ENCODE measurements around the gene ADCY7.
A peak's percentile ranks its signal among the peaks of the same experiment; 100 is the strongest.
"Not testable (repeated sequence)": the region's sequence is repeated elsewhere in the genome, so short reads cannot be mapped to it uniquely, and the experiment has no call there.

The ADCY7 gene

DNA sequence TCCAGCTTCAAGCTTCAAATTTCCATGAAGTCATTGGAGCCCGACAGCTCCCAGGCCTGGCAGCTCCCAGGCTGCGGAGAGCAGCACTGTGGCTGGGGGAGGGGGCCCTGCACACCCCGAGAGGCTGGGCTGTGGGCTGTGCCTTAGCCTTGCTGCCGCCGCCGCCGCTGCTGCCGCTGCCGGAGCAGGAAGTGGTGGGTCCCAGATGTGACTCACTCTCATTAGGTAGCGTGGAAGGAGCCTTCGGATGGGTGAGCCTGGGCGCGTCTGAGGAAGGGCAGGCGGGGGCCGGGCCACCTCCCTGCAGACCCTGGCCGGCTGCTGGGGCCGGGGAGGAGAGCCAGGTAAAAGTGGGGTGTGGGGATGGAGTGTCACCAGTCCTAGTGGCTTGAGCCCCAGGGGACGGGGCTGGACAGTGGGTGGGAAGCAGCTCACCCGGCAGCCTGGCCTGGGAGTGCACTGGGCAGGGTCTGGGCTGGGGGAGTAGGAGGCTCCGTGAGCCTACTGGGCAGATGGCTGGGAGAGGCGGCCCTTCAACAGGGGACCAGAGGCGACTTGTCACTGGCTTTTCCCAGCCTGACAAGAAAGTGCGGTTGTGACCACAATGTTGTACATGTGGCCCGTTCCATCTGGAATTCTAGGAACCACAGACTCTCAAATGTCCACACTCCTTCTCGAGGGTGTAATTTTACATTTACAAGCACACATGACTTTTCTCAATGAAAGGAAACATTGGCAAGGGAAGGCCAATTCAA, at the start of gene ADCY7:
TSS of gene ADCY7 (plus strand) at position 215 of the 755 bp plus-strand sequence. CDS start 21,629 bp downstream, outside the sequence.
- no peak for DNase-seq (ENCODE audit: low spot score)

DNA sequence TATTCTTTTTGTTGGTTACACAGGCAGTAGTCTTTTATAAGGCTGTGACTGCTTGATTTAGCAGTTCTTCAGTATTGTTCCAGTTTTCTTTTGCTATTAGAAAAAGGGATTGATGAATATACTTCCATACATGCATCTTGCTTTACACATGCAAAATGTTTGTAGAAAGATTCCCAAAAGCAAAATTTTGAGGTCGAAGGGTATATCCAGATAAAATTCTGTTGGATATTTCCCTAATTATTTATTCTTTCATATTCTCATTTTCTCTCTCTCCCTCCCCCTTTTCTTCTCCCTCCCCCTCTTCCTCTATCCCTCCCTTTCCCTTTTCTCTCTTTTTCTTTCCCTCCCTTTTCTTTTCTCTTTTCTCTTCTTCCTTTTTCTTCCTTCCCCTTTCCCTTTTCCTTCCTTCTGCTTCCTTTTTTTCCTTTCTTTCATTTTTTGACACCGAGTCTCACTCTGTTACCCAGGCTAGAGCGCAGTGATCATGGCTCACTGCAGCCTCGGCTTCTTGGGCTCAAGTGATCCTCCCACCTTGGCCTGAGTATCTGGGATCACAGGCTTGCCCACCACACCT, 46.9 kb upstream of the ADCY7 start:
- no peak for DNase-seq (ENCODE audit: low spot score)

DNA sequence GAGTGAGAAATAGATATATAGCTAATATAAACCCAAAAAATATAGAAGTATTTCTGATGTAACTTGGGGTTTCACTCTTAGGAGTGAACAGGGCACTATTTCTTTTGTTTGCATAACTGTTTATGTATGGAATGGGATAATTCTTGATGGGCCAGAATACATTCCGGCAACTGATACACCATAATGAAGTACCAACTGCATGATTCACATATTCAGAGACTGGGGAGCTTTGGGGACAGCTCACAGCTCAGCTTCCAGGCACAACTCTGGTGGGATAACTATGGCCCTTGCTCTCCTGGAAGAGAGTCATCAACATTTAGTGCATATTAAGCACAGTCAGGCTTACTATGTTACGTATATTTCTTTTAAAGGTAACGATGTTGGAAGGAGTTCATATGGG, 42.1 kb upstream of the ADCY7 start:
- DNase-seq (ENCODE audit: low spot score): no peak

DNA sequence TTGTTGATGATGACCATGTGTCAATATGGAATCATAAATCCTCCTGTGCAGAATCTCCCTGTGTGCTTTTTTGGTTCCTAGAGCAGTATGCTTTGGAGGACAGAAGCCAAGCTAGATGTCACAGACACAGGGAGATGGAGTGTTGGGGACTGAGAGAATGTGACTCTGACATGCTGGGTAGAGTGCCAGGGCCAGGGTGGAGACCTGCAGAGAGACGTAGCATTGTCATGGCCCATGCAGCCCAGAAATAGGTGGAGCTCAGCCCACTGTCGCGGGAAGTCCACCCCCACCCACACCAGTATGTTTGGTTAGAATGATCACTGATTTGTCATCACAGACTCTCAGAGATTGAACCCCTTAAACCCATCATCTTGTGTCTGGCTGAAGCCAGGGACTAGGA, 39.2 kb upstream of the ADCY7 start:
- DNase-seq (ENCODE audit: low spot score): no peak

DNA sequence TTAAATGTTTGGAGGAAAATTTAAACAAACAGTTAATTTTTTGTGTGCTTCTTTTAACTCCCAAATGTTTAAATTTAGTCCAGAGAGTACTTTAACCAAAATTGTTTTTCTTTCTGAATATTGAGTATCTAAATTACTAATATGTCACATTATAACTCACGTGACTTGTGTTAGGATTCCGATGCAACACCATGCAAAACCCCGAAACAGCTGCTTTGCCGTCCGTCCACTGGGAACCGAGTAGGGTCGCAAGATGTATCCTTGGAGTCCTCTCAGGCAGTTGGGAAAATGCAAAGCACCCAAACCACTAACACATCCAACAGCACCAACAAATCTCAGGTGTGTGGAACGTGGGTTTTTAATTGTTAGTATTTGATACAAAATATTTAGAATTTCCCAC, 38.7 kb upstream of the ADCY7 start:
- no peak for DNase-seq (ENCODE audit: low spot score)

DNA sequence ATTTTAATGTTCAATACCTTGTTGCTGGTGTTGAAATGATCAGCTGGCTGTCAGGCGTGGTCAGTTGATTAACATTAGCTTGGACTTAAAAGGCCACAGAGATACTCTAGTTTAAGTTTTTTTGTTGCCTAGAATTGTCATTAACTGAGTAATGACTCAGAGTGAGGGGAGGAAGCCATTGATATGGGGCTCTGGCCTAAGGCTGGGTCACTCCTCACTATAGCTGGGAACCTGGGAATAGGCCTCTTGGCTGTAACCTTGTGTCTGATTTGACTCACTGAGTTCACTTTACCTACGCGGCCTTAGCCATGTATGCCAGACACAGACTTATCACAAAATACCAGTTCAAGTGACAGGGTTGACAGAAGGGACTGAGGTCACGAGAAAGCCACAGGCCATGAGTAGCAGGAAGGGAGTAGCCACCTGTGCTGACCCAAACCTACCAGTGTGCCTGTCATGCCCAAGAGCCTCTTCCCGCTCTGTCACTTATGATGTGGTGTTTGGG, 37.9 kb upstream of the ADCY7 start:
- no peak for DNase-seq (ENCODE audit: low spot score)

DNA sequence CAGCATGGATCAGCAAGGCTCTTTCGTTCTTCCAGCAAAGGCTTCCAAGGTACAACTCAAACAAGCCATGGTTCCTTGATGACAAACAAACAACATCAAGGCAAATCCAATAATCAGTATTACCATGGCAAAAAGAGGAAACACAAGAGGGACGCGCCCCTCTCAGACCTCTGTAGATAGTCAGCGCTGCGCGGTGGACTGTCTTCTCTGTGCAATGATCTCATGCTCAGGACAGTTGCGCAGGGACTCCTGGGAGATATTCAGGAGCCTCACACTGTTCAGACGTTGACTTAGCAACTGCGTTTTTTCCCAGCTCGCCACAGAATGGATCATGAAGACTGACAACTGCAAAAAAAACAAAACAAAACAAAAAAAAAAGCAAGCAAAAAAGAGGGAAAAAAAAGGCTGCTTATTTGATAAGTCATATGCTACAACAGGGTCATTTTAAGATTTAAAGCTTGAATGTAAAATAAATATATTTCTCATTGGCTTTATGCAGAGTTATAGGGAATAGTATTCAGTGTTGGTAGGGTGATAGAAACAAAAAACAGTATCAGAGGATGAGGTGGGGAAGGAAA, 37.1 kb upstream of the ADCY7 start:
- no peak for DNase-seq (ENCODE audit: low spot score)

DNA sequence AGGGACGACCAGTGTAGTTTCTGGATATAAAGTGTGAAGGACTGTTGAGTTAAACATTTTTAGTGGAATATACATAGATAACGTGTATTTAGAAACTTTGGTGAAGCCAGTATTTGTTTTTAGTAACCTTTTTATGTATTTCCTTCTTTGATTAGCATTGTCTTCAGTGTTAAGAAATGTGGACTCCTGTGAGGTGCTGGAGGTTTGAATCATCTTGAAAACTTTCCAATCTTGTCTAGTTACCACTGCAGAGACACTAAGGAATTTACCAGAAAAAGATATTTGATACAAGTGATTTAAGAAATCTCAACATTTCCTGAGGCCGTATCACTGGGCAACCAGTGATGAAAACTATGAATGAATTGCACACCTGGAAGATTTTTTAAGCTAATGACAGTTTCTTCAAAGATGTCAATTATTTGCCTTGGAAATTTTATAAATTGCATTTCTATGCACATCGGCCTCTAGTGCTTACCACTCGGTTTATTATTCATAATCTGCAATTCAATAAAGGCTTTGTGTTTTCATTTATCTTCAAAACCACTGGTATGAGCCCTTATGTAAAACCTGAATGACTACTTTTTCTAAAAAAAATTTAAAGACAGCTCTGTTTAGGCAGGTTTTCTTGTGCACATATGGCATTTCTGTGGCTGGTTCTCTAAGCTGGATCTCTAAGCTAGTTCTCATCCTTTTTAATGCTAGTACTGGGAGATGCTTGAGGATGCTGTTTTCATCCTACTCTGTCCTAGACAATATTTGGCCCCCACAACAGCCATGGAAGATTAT, 31.4 kb upstream of the ADCY7 start:
- DNase-seq (ENCODE audit: low spot score): no peak

DNA sequence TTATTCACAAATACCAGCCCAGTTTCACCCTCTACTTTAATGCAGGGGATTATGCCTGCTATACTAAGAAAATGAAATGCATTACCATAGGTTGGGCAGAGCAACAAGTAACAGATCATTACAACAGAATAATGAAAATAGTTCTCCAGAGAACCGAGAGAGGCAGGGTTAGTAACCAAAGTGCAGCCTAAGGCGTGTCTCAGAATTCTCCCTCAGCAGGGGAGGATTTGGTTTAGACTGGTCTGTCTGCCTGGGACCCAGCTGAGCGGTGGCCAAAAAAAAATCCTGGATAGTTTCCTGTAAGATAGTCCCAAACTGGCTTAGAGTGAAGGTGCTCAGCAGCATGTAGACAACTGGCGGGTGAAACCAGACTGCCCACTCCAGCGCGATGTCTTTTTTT, 30.8 kb upstream of the ADCY7 start:
- DNase-seq (ENCODE audit: low spot score): no peak

DNA sequence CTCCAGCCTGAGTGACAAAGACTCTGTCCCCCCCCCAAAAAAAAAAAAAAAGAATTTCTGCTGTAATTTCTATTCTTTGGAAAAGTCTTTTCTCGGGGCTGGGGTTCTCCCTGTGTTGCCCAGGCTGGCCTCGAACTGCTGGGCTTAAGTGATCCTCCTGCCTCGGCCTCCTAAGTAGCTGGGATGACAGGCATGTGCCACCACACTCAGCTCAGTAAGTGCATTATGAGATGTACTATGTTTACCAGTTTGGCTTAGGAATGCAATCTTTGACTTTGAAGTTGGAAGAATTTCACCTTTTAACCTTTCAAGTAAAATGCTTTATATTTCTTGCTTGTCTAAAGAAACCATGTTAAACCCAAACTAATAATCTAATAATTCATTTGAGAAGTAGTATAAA, 28.0 kb upstream of the ADCY7 start:
- DNase-seq (ENCODE audit: low spot score): no peak

DNA sequence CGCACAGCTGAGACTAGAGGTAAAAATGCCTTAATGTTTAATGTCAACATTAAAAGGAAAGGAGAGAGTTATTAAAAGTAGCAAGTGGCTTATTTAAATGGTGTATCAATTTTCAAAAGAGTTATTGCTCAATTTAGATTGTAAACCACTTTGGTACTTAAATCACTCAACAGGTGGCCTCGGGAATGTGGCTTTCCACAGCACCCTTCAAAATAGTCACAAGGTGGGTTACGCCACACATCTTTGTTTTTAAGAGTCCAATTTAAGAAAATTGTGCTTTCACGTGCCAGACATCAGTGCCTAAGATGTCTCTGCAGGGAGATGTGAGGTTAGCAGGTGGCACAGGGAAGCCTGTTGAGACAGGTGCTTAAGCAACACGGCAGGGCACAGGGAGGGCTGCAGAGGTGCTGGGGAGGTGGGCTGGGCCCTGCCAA, 27.5 kb upstream of the ADCY7 start:
- DNase-seq (ENCODE audit: low spot score): peak; percentile 38

DNA sequence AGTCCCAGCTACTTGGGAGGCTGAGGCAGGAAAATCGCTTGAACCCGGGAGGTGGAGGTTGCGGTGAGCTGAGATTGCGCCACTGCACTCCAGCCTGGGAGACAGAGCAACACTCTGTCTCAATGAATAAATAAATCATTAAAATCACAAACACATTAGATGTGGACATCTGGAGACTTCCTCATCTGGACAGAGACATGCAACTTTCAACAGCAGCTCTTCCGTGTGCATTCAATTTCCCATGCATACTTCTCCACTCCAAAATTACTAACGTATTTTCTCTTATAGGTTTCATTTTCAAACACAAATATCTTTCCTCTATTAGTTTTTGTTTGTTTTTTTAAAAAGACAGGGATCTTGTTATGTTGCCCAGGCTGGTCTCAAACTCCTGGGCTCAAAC, 23.3 kb upstream of the ADCY7 start:
- not testable (repeated sequence) for DNase-seq (ENCODE audit: low spot score)

DNA sequence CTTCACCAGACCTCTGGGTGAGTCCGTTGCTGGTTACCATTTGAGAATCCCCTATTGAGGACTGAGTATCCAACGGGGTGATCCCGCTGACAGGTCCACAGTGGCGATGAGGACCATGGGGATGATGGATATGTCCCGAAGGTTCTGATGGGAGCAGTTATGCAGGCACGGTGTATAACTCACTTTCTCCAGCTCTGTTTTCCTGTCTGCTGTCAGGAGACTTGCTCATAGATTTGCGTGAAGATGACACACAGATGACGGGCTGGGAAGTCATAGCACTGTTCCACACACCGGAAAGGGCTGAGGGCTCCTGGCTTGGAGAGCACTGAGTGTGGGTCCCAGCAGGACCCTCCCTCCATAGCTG, 22.2 kb upstream of the ADCY7 start:
- no peak for DNase-seq (ENCODE audit: low spot score)

DNA sequence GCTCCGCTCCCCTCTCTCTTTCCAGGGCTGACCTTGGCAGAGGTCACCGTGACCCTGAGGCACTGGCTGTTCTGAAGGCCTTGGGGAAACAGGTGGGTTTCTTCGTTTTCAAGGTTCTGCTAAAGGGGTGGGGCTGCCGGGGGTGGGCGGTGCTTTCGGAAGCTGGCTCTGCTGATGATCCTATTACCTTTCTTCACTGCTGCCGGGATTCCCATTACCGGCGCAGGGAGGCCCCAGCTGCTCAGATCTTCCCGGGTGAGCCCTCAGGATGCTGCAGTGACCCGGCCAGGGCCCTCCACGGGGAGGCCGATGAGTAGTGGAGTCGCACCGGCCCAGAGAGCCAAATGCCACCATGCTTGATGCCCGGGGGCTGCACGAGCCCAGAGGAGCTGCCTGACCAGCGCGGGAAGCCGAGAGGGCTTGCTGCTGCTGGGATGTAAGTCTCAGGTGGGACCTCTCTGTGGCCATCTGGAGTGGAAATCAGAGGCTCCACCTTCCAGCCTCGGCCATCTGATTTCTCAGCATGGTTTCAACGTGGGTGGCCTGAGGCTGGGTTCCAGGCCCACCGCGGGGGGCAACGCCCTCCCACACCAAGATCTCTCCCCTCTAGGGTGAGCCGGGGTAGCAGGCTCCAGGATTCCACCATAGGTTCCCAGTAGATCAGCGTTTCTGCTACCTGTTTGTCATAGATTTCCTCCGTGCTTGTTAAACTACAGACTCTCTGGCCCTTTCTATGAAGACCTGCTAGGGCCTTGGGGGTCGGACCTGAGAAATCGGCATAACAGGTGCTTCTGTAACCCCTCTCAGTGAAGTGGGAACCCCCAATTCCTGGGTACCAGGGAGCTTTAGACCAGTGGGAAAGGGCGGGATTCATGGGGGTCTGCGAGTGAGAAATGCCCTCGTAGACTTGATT, 21.6 kb upstream of the ADCY7 start:
- no peak for DNase-seq (ENCODE audit: low spot score)

DNA sequence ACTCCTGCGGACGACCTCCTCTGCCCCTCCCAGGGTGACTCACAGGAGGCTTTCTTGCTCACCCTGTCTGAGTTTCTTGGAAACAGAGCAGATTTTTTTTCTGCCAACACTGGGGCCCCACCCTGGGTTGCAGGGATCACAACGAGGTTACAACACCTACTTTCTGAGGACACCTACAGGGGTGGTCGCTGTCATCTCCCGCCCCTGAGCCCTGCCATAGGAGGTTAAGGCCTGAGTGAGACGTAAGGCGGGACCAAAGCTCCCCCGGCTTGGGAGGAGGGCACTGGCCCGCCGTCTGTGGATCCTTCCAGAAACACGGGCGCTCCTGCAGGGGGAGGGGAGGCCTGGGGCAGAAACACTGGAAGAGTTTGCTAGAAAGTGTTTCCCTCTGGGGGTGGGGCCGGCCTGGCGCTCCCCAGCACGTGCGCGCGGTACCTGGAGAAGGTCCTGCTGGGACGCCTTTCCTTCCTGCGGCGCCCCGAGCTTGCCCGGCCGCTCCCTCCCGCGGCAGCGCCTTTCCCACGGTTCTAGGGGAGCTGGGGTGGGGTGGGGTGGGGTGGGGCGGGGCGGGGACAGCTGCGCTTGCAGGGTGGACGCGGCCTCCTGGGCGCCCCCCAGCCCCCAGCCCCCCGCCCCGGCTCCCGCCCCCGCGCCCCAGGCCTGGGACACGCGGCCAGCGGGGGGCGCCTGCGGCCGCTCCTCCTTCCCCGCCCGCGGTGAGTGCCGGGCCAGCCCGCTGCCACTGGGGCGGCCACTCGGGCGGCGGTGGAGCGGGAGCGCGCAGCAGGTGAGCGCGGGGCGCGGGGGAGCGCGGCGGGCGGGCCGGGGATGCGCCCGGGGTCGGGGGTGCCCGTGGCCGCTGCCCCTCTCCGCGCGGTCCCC, 20.7 kb upstream of the ADCY7 start:
- DNase-seq (ENCODE audit: low spot score): peak; percentile 39

DNA sequence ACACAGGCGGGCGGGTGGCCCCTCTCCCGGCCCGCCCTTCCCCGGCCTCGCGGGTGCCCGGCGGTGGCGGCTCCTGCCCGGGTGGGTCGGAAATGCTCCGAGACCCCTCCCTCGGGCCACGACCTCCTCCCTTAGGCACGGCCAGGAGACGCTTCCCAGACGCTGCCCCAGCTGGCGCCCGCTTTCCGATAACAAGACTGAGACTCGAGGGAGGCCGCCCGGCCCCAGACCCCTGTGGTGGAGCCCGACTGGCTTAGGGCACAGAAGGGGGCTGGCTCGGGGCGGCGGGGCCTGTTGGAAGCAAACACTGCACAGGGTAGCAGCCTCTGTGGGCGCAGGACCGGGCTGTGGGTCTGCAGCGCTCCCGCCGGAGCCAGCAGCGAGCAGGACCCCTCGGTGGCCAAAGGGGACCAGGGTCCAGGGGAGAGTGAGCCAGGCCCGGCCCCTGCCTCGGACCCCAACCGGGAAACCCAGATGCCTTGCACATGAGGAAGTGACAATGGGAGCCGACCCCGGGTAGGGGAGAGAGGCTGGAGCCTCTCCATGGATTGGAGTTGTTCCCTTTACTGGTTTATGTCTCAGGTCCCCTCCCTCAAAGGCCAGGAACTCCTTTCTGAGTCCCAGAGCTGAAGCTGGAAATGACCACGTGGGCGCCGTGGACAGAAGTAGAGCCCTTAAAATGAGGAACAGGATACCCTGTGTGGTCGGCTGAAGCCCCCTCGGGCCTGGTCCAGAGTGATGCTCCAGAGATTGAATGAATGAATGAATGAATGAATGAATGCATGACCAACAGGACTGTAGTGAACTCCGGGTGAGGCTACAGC, 19.8 kb upstream of the ADCY7 start:
- no peak for DNase-seq (ENCODE audit: low spot score)

DNA sequence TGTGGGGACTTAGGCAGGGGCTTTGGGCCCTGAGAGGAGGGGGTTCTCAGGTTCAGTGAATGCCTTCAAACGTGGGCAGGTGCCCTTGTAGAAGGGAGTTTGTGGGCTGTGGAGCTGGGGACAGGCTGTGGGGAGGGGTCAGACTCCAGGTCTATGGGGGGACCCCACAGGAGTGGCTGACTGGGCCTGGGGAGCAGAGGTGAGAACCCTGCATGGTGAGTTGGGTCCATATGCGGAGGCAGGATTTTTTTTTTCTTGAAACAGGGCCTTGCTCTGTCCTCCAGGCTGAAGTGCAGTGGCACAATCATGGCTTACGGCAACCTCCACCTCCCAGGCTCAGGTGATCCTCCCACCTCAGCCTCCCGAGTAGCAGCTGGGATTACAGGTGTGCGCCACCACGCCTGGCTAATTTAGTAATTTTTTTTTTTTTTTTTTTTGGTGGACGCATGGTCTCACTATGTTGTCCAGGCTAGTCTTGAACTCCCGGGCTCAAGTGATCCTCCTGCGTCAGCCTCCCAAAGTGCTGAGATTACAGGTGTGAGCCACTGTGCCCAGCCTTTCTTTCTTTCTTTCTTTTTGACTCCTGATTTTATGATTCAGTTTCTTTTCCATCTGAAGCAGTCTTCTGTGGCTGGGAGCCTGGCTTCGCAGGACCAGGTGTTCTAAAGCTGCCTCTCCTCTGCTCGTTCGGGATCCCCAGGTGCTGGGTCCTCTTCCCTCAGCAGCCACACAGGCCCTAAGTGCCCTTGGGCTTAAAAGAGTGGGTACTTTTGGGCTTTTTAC, 19.0 kb upstream of the ADCY7 start:
- no peak for DNase-seq (ENCODE audit: low spot score)

DNA sequence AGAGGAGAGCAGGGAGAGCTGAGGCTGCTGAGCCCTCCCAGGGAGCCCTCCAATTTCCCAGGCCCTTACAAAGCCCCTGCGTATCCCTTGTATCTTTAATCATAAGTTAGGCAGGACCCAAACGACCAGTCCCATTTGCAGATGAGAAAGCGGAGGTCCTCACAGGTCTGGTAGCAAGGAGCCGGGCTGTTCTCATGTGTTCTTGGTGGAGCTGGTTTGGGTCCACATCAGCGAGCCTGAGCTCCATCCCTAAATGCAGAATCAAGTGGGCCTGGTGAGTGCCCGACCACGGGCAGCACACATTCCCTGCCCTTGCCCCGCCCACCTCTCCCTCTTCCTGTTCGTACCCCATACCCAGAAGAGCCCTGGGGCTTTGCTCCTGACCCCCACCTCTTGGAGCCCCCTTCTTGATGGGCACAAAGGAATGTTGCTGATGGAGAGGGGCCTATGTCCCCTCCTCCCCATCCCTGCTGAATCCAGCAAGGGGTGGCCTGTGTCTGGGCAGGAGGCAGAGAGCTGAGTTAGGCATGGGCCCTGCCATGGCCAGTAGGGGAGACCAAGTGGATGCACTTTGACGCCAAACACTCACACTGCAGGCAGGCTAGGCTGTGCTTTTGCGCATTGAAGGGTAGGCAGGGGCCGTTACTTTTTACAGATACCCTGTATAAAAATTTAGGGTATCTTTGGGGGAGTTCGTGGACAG, 18.3 kb upstream of the ADCY7 start:
- no peak for DNase-seq (ENCODE audit: low spot score)

Measured in NAMALWA (cell line).